Neutrophil (primary cell): ENCODE results near the gene MRPL30.

Source experiments
- H3K27ac ChIP-seq: fragments of 200-600 bp; sonication (generic); 2 replicates; pipeline ENCODE4 v1.5.1; 2016; ENCODE audit warnings: mild to moderate bottlenecking, moderate library complexity
- H3K27me3 ChIP-seq: fragments of 200-600 bp; sonication (generic); 2 replicates; pipeline ENCODE4 v1.6.0; 2016; ENCODE audit warnings: mild to moderate bottlenecking
- H3K36me3 ChIP-seq: fragments of 200-600 bp; sonication (generic); 2 replicates; pipeline ENCODE4 v1.5.1; 2017
- H3K4me1 ChIP-seq, 2 experiments: fragments of 200-600 bp in 1 of 2; sonication (generic) in 1 of 2; 1 replicate in 1 of 2; 2 replicates in 1 of 2; pipeline versions ENCODE4 v1.5.1 to v1.6.1; 2013 to 2016; ENCODE audit warnings: low read depth in 1 of 2, low read length in 1 of 2, mild to moderate bottlenecking in 1 of 2, moderate library complexity in 1 of 2; ENCODE audit not compliant: control insufficient read depth in 1 of 2, insufficient read depth in 1 of 2
- H3K4me3 ChIP-seq, 2 experiments: fragments of 200-600 bp in 1 of 2; sonication (generic) in 1 of 2; 1 replicate in 1 of 2; 2 replicates in 1 of 2; pipeline ENCODE4 v1.5.1; 2013 to 2016; ENCODE audit warnings: low read depth in 1 of 2, low read length in 1 of 2, mild to moderate bottlenecking in 1 of 2, moderate library complexity in 1 of 2
- H3K9me3 ChIP-seq: fragments of 200-600 bp; sonication (generic); 2 replicates; pipeline ENCODE4 v1.5.1; 2016
- CTCF ChIP-seq: fragments of 200-600 bp; sonication (generic); IDR thresholded peaks from 2 replicates; pipeline ENCODE4 v1.5.1; 2016; ENCODE audit warnings: antibody characterized with exemption

Gene MRPL30

GRCh38 chr2:99169534-99169933, 11.4 kb upstream of the MRPL30 start:
- Histone ChIP-seq H3K9me3 (no peaks in the 10 kb centered on the region), H3K4me1 (no peaks in the 10 kb centered on the region), H3K36me3 (peaks cover 86% of the 10 kb centered on the region), H3K4me3 (no peak overlapping the region), H3K27ac (no peak overlapping the region), H3K27me3 (no peaks in the 10 kb centered on the region)
- no peak for TF ChIP-seq CTCF

GRCh38 chr2:99171377-99172140, 9.4 kb upstream of the MRPL30 start:
- H3K36me3 ChIP-seq: peaks cover 69% of the 10 kb centered on the region
- H3K27ac ChIP-seq: no peak overlapping the region

GRCh38 chr2:99181624-99182000, 628 bp downstream of the MRPL30 start:
- no peaks in the 10 kb centered on the region for H3K36me3 ChIP-seq
- no peaks in the 10 kb centered on the region for H3K27me3 ChIP-seq
- H3K27ac ChIP-seq: peak overlapping the region; percentile 84
- H3K4me3 ChIP-seq: peak overlapping the region; percentile 76 to 91
- H3K9me3 ChIP-seq: no peaks in the 10 kb centered on the region
- TF ChIP-seq CTCF: no peak
- peaks cover 26 to 29% of the 10 kb centered on the region in 2 experiments for H3K4me1 ChIP-seq

More at GRCh38 chr2:99171377-99172140, 9.4 kb upstream of the MRPL30 start:
- TF ChIP-seq CTCF: no peak
- Histone ChIP-seq H3K27me3 (no peaks in the 10 kb centered on the region), H3K9me3 (no peaks in the 10 kb centered on the region), H3K4me3 (no peak overlapping the region), H3K4me1 (no peaks in the 10 kb centered on the region)

- H3K27ac ChIP-seq: no peak overlapping the region
- TF ChIP-seq CTCF: no peak
These were observed 2.0 kb downstream of the MRPL30 start for GRCh38 chr2:99183025-99183424.

GRCh38 chr2:99184811-99185210, 3.8 kb downstream of the MRPL30 start:
- H3K27ac ChIP-seq: no peak overlapping the region
- no peaks in the 10 kb centered on the region for H3K9me3 ChIP-seq
- no peaks in the 10 kb centered on the region for H3K27me3 ChIP-seq
- H3K36me3 ChIP-seq: peaks cover 21% of the 10 kb centered on the region
- H3K4me3 ChIP-seq: no peak overlapping the region
- peaks cover 16 to 17% of the 10 kb centered on the region in 2 experiments for H3K4me1 ChIP-seq
- TF ChIP-seq CTCF: no peak

More at GRCh38 chr2:99183025-99183424, 2.0 kb downstream of the MRPL30 start:
- H3K36me3 ChIP-seq: peaks cover 10% of the 10 kb centered on the region
- H3K4me1 ChIP-seq: peaks cover 26 to 29% of the 10 kb centered on the region in 2 experiments
- no peaks in the 10 kb centered on the region for H3K27me3 ChIP-seq
- H3K9me3 ChIP-seq: no peaks in the 10 kb centered on the region
- H3K4me3 ChIP-seq: no peak overlapping the region
